Esophagus squamous epithelium (tissue), 4 donors: Measurements from ENCODE around the gene NMNAT2.

Experiments used
- CTCF ChIP-seq, 6 experiments: fragments of 450-650 bp in 4 of 6; fragments of 200-600 bp in 2 of 6; sonication (generic) in 2 of 6; IDR thresholded peaks; one replicate each; pipeline ENCODE4 v1.5.1; 2016 to 2019; ENCODE audit warnings: antibody characterized with exemption in 6 of 6, mild to moderate bottlenecking in 4 of 6, moderate library complexity in 4 of 6
- POLR2A ChIP-seq, 4 donors: fragments of 450-650 bp; IDR thresholded peaks; one replicate each; pipeline ENCODE4 v1.6.1; 2017; ENCODE audit warnings: antibody characterized with exemption in 4 of 4, mild to moderate bottlenecking in 4 of 4, moderate library complexity in 3 of 4

GRCh38 chr1:183300395-183300794 lies 117.8 kb downstream of the NMNAT2 start:
- TF ChIP-seq CTCF (IDR thresholded peaks at IDR 0.05) (no peak), POLR2A (IDR thresholded peaks at IDR 0.05) (no peak)
